B cell (primary cell): ENCODE results near the gene MLLT10. TPM values are rescaled to one million over a fixed set of nuclear protein-coding genes. Genes with fewer than 3 reads are reported as not detected.

Source experiments
- ATAC-seq: fragments of 200-7000 bp; cut with Tn5 transposase; one replicate; pipeline ENCODE4 v1.10.0; 2021; ENCODE audit warnings: low read depth, mild to moderate bottlenecking, moderate number of reproducible peaks, moderate library complexity
- CTCF ChIA-PET: fragments of 350-600 bp; sonication (Branson Sonifier 250); formaldehyde crosslinking; loops from one replicate; lab custom pipeline; 2021; ENCODE audit warnings: antibody characterized with exemption, inconsistent platforms; lab: Charles Lee
- POLR2A ChIA-PET: fragments of 350-600 bp; sonication (Branson Sonifier 250); formaldehyde crosslinking; loops from one replicate; lab custom pipeline; 2021; ENCODE audit warnings: antibody characterized with exemption; lab: Charles Lee
- DNase-seq: peaks from one replicate; pipeline ENCODE4 v3.0.0; 2013
- H2AFZ ChIP-seq: 2 replicates; pipeline ENCODE4 v1.6.1; 2012; ENCODE audit warnings: mild to moderate bottlenecking, low read depth, low read length; ENCODE audit not compliant: insufficient read depth, poor library complexity, severe bottlenecking
- H3K27ac ChIP-seq, 2 donors: 1 replicate in 1 of 2; 2 replicates in 1 of 2; pipeline ENCODE4 v1.5.1; 2012 to 2013; ENCODE audit warnings: low read length in 2 of 2, mild to moderate bottlenecking in 2 of 2, moderate library complexity in 1 of 2
- H3K27me3 ChIP-seq, 4 experiments: fragments of 200-600 bp in 1 of 4; sonication (generic) in 1 of 4; replicated peaks in 1 of 4; 1 replicate in 2 of 4; 2 replicates in 2 of 4; pipeline versions ENCODE4 v1.6.1 to v1.7.0; 2013 to 2016; ENCODE audit warnings: low read length in 3 of 4, mild to moderate bottlenecking in 2 of 4, mixed read lengths in 1 of 4, moderate library complexity in 1 of 4; ENCODE audit not compliant: insufficient read depth in 4 of 4, control insufficient read depth in 3 of 4; ENCODE audit errors: control extremely low read depth in 1 of 4
- H3K36me3 ChIP-seq, 2 experiments: replicated peaks in 1 of 2; 1 replicate in 1 of 2; 2 replicates in 1 of 2; pipeline versions ENCODE4 v1.6.1 to v1.7.1; 2013; ENCODE audit warnings: low read length in 1 of 2; ENCODE audit not compliant: insufficient read depth in 2 of 2, control insufficient read depth in 1 of 2; ENCODE audit errors: control extremely low read depth in 1 of 2, extremely low read depth in 1 of 2
- H3K4me1 ChIP-seq, 2 donors: fragments of 200-600 bp in 1 of 2; sonication (generic) in 1 of 2; 1 replicate in 1 of 2; 2 replicates in 1 of 2; pipeline versions ENCODE4 v1.5.1 to v1.6.1; 2013 to 2017; ENCODE audit warnings: low read length in 2 of 2; ENCODE audit not compliant: control insufficient read depth in 2 of 2, insufficient read depth in 2 of 2
- H3K4me2 ChIP-seq: replicated peaks from 2 replicates; pipeline ENCODE3; 2012; ENCODE audit warnings: mild to moderate bottlenecking, low read depth, low read length; ENCODE audit not compliant: poor library complexity, severe bottlenecking
- H3K4me3 ChIP-seq, 5 experiments: fragments of 200-600 bp in 1 of 5; sonication (generic) in 1 of 5; 1 replicate in 3 of 5; 2 replicates in 2 of 5; pipeline versions ENCODE4 v1.5.1 to v1.7.0; 2011 to 2016; ENCODE audit warnings: low read length in 4 of 5, mild to moderate bottlenecking in 4 of 5, low read depth in 2 of 5, control low read depth in 1 of 5, moderate library complexity in 1 of 5; ENCODE audit not compliant: insufficient read depth in 1 of 5; ENCODE audit errors: control extremely low read depth in 1 of 5, extremely low read depth in 1 of 5
- H3K79me2 ChIP-seq: fragments of 200-600 bp; sonication (generic); one replicate; pipeline ENCODE4 v1.6.0; 2016; ENCODE audit warnings: low read length; ENCODE audit not compliant: control insufficient read depth, insufficient read depth
- H3K9ac ChIP-seq: fragments of 200-600 bp; sonication (generic); 2 replicates; pipeline ENCODE4 v1.6.1; 2017; ENCODE audit warnings: mild to moderate bottlenecking, low read length, moderate library complexity
- H3K9me3 ChIP-seq, 3 donors: one replicate each; pipeline versions ENCODE4 v1.6.1 to v1.7.1; 2013; ENCODE audit warnings: low read length in 2 of 3; ENCODE audit not compliant: control insufficient read depth in 2 of 3, insufficient read depth in 1 of 3; ENCODE audit errors: control extremely low read depth in 1 of 3
- H4K20me1 ChIP-seq: 2 replicates; pipeline ENCODE4 v1.6.0; 2012; ENCODE audit warnings: mild to moderate bottlenecking, low read length; ENCODE audit not compliant: insufficient read depth, control insufficient read depth, poor library complexity, severe bottlenecking
- H3K27ac Mint-ChIP-seq: one replicate; pipeline ENCODE4 v1.8.0; 2021; ENCODE audit warnings: mixed read lengths
- H3K27me3 Mint-ChIP-seq: one replicate; pipeline ENCODE4 v1.8.0; 2021; ENCODE audit warnings: mixed read lengths
- H3K4me1 Mint-ChIP-seq: one replicate; pipeline ENCODE4 v1.8.0; 2021; ENCODE audit warnings: mixed read lengths
- H3K4me3 Mint-ChIP-seq: one replicate; pipeline ENCODE4 v1.8.0; 2021; ENCODE audit warnings: mixed read lengths
- H3K9me3 Mint-ChIP-seq: one replicate; pipeline ENCODE4 v1.8.0; 2022; ENCODE audit warnings: mixed read lengths; ENCODE audit not compliant: insufficient read depth
- CTCF ChIP-seq: fragments of 200-600 bp; IDR thresholded peaks from one replicate; pipeline ENCODE4 v1.8.0; 2022; ENCODE audit warnings: antibody characterized with exemption, mild to moderate bottlenecking
- EZH2 ChIP-seq: IDR thresholded peaks from 2 replicates; pipeline ENCODE4 v1.6.1; 2012; ENCODE audit warnings: borderline replicate concordance, low read depth, mild to moderate bottlenecking, moderate library complexity, low read length; ENCODE audit not compliant: insufficient read depth, poor library complexity, severe bottlenecking
- WGBS: methylation state at CpG from one replicate; pipeline ENCODE4 v1.1.5; 2013; ENCODE audit warnings: missing lambda C conversion rate; ENCODE audit not compliant: insufficient coverage; 5-methylcytosine and 5-hydroxymethylcytosine counted together
- intact Hi-C: fragments of 100-400 bp; cut with micrococcal nuclease; formaldehyde crosslinking; loops from one replicate; pipeline ENCODE4 v1.10.0; 2022
- polyA plus RNA-seq: library from polyadenylated mRNA; depleted of rRNA; stranded (reverse); fragments of >200 nt; gene quantifications from 2 replicates; pipeline ENCODE4 v1.2.3, GENCODE V29; 2012
- total RNA-seq, 2 donors: library from RNA; stranded (reverse); fragments of 120-200 nt in 1 of 2; gene quantifications; 1 replicate in 1 of 2; 2 replicates in 1 of 2; pipeline versions ENCODE4 v1.2.3 to v1.2.4, GENCODE V29; 2013 to 2022

Gene MLLT10
- total and polyA plus RNA-seq, 2 donors (not counting 1 experiment from before 2014, with no cell fraction given) = 21.7 to 70.5 TPM

GRCh38 chr10:21724020-21724589 is 190.1 kb downstream of the MLLT10 start:
- no peak overlapping the region for H2AFZ ChIP-seq
- no peak overlapping the region for H3K27ac ChIP-seq
- peaks cover 0 to 9% of the 10 kb centered on the region in 2 experiments for H3K36me3 ChIP-seq
- H3K9ac ChIP-seq = no peak overlapping the region
- Mint-ChIP-seq H3K4me1 (no peaks in the 10 kb centered on the region), H3K4me3 (no peak overlapping the region), H3K27me3 (no peaks in the 10 kb centered on the region), H3K27ac (no peak overlapping the region), H3K9me3 (no peaks in the 10 kb centered on the region)
- intact Hi-C loops = no loop called here
- no peak for DNase-seq
- H3K9me3 ChIP-seq = no peaks in the 10 kb centered on the region
- WGBS = 83% methylated on average over 2 of the region's 7 CpGs
- H3K27me3 ChIP-seq = no peaks in the 10 kb centered on the region
- H3K79me2 ChIP-seq = no peaks in the 10 kb centered on the region
- ATAC-seq = no peak
- H3K4me2 ChIP-seq = no peak overlapping the region
- ChIA-PET CTCF (interaction anchor here (1.2 to 3.6 kb wide), 2 partner anchors 8 to 10 kb away, joined by 4 to 8 read pairs; no protein-coding TSS in a partner anchor), POLR2A (no interaction called here)
- H3K4me3 ChIP-seq = no peak overlapping the region
- no peaks in the 10 kb centered on the region for H3K4me1 ChIP-seq
- H4K20me1 ChIP-seq = no peaks in the 10 kb centered on the region
- TF ChIP-seq CTCF (no peak), EZH2 (no peak)

DNA sequence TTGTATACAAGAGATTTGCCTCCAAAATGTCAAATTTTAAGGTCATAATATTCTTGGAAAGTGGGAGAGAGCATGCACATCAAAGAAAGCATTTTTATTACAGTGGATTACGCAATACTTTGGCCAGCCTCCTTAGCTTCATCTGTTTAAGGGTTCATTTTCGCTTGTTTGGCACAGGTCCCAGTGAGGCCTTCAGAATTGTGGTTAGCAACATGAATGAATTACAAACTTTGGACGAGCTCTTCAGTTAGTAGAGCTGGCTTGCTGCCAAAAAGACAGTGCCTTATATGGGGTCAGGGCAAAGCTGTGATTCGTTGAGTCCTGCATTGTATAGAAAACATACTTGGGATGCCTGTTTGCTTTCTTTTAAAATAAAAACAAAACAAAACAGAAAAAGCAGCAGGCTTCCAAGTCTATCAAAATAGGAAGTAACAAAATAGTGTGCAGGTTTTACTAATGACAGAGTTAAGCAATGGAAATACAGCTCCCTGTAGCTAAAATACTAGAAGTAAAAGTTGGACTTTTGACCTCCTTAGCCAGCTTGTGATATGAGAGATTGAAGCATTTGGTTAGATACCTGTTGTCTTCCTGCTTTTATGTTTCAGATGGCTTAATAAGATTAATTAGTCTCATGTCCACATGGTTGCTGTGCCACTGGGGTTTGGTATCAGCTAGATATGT is 190.8 kb downstream of the MLLT10 start:
- H4K20me1 ChIP-seq = no peaks in the 10 kb centered on the region
- no peak overlapping the region for H3K4me2 ChIP-seq

More for the DNA sequence above, 190.8 kb downstream of the MLLT10 start:
- Histone ChIP-seq H3K9ac (no peak overlapping the region), H3K9me3 (no peaks in the 10 kb centered on the region), H3K27ac (no peak overlapping the region), H2AFZ (no peak overlapping the region), H3K79me2 (no peaks in the 10 kb centered on the region), H3K4me3 (no peak overlapping the region), H3K27me3 (no peaks in the 10 kb centered on the region), H3K4me1 (no peaks in the 10 kb centered on the region), H3K36me3 (peaks cover 2 to 14% of the 10 kb centered on the region in 2 experiments)
- ATAC-seq (no peak), DNase-seq (no peak)
- intact Hi-C loops = no loop called here
- Mint-ChIP-seq H3K9me3 (no peaks in the 10 kb centered on the region), H3K4me3 (no peak overlapping the region), H3K4me1 (no peaks in the 10 kb centered on the region), H3K27ac (no peak overlapping the region), H3K27me3 (no peaks in the 10 kb centered on the region)
- ChIA-PET POLR2A (no interaction called here), CTCF (interaction anchor here (1.2 kb wide), 1 partner anchor 9 kb away, joined by 4 read pairs; no protein-coding TSS in a partner anchor)
- WGBS = 19% methylated on average over 3 of the region's 4 CpGs
- TF ChIP-seq CTCF = no peak
- no peak for TF ChIP-seq EZH2
